ENCODE measurements around the gene FDXR. TPM values are rescaled to one million over a fixed set of nuclear protein-coding genes. Genes with fewer than 3 reads are reported as not detected.

The FDXR gene
- total RNA-seq, 2 experiments from 2014 or later: 13.3 to 14.6 TPM

DNA sequence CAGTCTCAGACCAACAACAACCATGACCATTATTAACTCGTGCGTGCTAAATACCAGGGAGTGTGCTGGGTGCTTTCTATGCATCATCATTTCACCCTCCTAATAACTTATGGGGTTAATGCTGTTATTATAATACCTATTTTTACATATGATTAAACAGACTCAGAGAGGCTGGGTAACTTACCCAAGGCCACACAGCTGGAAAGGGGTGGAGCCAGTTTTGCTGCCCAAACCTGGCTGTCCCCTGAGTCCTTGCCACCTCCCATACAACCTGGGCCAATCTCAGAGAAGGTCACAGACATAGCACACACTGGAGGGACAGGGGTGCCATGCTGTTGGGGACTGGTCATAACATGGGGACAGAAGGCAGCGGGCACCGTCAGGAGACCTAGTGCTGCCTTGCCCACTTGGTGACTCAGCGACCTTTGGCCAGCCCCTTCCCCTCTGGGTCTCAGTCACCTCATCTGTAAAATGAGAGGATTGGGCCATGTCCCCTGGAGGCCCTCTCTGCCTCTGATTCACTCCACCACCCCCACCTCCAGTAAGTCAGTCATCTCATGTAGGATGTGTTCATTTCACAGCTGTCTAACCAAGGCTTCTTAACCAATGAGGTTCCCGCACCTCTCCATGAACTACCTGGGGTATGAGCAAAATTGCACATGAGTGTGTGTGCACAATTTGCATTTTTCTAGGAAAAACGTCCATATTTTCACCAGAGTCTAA lies 32.1 kb upstream of the FDXR start:
- Mint-ChIP-seq H3K4me3 (no peak overlapping the region), H3K27me3 (peaks cover 18% of the 10 kb centered on the region), H3K36me3 (no peaks in the 10 kb centered on the region), H3K27ac (no peak overlapping the region), H3K9me3 (no peaks in the 10 kb centered on the region), H3K4me1 (peaks cover 5% of the 10 kb centered on the region)
- no peak for DNase-seq

DNA sequence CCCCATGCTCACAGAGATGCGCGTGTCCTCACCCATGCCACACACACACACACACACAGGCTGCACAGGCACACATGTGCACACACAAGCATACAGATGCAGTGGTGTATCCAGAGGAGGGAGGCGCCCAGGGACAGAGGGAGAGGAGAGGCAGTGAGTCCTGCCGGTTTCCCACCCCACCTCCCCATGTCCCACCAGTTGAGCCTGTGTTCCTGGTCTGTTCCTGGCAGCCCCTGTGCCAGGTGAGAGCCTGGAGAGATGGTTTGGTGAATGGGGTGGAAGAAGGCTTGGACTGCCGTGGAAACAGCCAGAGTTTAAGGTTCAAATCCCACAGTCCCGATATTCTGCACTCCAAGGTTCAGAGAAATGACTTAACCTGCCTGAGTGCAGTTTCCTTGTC lies 30.9 kb upstream of the FDXR start:
- no peaks in the 10 kb centered on the region for H3K36me3 Mint-ChIP-seq
- no peak overlapping the region for H3K27ac Mint-ChIP-seq
- H3K4me3 Mint-ChIP-seq: no peak overlapping the region
- no peak for DNase-seq
- H3K4me1 Mint-ChIP-seq: peaks cover 5% of the 10 kb centered on the region
- H3K9me3 Mint-ChIP-seq: no peaks in the 10 kb centered on the region
- peaks cover 18% of the 10 kb centered on the region for H3K27me3 Mint-ChIP-seq

DNA sequence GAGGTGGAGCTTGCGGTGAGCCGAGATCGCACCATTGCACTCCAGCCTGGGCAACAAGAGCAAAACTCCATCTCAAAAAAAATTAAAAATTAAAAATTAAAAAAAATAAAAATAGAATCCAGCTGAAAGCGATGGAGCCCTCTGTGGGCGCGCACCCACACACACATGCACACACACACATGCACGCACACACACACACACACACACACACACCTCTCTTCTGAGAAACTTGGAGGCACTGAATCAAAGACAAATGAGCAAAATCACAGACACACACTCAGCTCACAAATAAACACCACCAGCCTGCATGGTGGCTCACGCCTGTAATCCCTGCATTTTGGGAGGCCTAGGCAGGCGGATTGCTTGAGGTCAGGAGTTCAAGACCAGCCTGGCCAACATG lies 30.2 kb upstream of the FDXR start:
- no peak for DNase-seq
- no peak overlapping the region for H3K4me3 Mint-ChIP-seq
- H3K27ac Mint-ChIP-seq: no peak overlapping the region
- H3K36me3 Mint-ChIP-seq: no peaks in the 10 kb centered on the region
- H3K4me1 Mint-ChIP-seq: peaks cover 5% of the 10 kb centered on the region
- H3K9me3 Mint-ChIP-seq: no peaks in the 10 kb centered on the region
- peaks cover 18% of the 10 kb centered on the region for H3K27me3 Mint-ChIP-seq

DNA sequence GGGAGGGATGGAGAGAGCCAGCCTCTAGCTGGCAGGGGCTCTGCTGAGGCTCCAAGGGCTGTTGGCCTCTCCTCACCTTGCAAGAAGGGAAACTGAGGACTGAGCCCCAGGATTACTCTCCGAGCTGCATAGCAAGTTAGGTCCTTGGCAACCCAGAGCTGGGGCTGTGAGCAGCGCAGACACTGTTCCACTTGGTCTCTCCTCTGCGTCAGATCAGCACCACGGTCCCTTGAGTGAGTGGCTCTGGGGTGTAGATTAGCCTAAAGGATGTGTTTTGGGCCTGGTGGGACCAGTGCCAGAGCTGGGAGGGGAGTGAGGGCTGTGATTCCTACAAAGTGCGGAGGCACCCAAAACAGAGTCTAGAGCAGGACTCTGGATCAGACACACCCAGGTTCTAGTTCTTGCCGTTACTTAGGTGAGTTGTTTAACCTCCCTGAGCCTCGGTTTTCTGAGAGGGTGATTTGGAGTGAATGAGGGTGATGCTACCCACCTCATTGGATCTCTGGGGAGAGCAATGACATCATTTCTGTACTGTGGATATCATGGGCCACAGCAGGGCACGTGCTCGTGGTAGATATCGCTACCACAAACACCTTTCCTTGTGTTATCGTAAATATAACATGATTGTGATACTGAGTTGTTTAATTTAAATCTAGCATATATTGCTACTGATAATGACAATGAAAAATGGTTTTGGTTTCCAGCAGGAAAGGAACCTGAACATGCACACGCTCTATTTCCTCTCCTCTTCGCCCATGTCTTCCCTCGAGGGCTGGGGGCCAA lies 28.8 kb upstream of the FDXR start:
- H3K4me3 Mint-ChIP-seq: no peak overlapping the region

DNA sequence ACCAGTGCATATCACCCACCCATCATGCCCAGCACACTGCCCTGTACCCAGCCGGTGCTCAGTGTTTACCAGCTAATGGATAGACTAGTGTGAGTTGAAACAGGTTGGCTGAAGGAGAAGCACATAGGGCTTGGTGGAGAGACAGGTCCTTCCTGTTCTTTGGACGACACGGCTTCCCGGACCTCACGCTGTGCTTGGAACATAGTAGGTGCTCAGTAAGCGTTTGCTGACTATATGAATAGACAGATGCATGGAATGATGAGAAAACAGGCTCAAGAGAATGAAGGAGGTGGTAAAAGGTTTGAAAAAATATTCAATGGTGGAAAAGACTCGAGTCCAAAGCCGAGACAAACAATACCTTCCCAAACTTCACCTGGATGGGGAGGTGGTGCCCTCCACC lies 27.4 kb upstream of the FDXR start:
- DNase-seq: no peak
- Mint-ChIP-seq H3K4me3 (no peak overlapping the region), H3K4me1 (peaks cover 3% of the 10 kb centered on the region), H3K36me3 (no peaks in the 10 kb centered on the region), H3K27me3 (peaks cover 30% of the 10 kb centered on the region), H3K27ac (no peak overlapping the region), H3K9me3 (no peaks in the 10 kb centered on the region)

More for the DNA sequence above, 28.8 kb upstream of the FDXR start:
- no peaks in the 10 kb centered on the region for H3K9me3 Mint-ChIP-seq
- no peaks in the 10 kb centered on the region for H3K36me3 Mint-ChIP-seq
- H3K4me1 Mint-ChIP-seq: peaks cover 5% of the 10 kb centered on the region
- DNase-seq: no peak
- peaks cover 18% of the 10 kb centered on the region for H3K27me3 Mint-ChIP-seq
- H3K27ac Mint-ChIP-seq: no peak overlapping the region

DNA sequence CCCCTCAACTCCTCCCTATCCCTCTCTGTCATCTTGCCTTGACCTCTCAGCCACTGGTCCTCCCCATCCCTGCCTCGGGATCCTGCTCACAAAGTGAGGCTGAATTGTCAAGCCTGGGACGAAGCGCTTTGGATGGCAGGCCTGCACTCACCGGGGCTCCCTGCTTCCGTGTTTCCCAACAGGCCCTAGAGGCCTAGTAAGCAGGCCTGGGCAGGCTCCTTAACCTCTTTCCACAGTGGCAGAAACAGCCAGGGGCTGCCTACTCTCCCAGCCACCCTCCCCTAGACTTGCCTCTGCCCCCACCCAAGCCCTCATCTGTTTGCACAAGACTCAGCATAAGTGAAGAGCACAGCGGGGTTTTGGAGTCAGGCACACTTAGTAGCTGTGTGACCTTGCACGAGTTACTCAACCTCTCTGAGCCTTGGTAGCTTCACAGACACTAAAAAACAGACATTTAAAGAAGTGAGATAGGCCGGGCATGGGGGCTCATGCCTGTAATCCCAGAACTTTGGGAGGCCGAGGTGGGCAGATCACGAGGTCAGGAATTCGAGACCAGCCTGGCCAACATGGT lies 25.7 kb upstream of the FDXR start:
- no peak overlapping the region for H3K27ac Mint-ChIP-seq
- H3K36me3 Mint-ChIP-seq: no peaks in the 10 kb centered on the region
- no peaks in the 10 kb centered on the region for H3K9me3 Mint-ChIP-seq

DNA sequence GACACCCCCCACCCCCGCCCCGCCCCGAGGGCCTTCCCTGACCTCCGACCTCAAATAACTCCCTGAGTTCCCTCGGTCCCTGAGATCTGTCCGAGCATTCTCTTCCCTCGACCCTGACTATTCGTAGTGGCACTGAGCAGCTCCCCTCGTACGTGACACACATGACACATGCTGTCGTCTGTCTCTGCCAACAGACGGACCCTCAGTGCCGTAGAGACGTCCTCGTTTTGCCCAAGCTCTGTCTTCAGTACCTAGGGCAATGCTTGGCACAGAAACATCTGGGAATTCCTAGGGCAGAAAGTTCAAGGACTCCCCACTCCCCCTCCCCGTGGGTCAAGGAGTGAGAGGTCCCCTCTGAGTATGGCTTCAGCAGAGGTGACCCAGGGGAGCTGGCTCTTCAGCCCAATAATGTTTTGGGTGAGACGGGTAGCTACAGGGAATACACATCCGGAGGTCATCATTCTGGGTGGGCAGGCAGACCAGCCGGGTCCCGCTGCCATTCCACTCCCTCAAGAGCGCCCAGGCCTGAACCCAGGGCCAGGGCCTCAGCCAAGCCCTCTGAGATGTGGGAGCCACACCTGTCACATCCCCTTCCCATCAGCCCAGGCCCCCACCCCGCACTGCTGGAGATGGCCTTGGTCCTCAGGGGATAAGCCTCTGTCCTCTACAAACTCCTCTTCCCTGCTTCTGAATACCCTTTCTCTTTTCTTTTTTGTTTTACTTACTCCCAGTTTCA lies 21.3 kb upstream of the FDXR start:
- H3K36me3 Mint-ChIP-seq: no peaks in the 10 kb centered on the region
- peaks cover 2% of the 10 kb centered on the region for H3K4me1 Mint-ChIP-seq
- no peak for DNase-seq
- H3K27me3 Mint-ChIP-seq: peaks cover 54% of the 10 kb centered on the region
- peak overlapping the region; percentile 48 for H3K4me3 Mint-ChIP-seq
- H3K27ac Mint-ChIP-seq: no peak overlapping the region
- H3K9me3 Mint-ChIP-seq: no peaks in the 10 kb centered on the region

More for the DNA sequence above, 25.7 kb upstream of the FDXR start:
- H3K4me1 Mint-ChIP-seq: peaks cover 2% of the 10 kb centered on the region
- H3K4me3 Mint-ChIP-seq: no peak overlapping the region
- no peak for DNase-seq
- H3K27me3 Mint-ChIP-seq: peaks cover 40% of the 10 kb centered on the region

DNA sequence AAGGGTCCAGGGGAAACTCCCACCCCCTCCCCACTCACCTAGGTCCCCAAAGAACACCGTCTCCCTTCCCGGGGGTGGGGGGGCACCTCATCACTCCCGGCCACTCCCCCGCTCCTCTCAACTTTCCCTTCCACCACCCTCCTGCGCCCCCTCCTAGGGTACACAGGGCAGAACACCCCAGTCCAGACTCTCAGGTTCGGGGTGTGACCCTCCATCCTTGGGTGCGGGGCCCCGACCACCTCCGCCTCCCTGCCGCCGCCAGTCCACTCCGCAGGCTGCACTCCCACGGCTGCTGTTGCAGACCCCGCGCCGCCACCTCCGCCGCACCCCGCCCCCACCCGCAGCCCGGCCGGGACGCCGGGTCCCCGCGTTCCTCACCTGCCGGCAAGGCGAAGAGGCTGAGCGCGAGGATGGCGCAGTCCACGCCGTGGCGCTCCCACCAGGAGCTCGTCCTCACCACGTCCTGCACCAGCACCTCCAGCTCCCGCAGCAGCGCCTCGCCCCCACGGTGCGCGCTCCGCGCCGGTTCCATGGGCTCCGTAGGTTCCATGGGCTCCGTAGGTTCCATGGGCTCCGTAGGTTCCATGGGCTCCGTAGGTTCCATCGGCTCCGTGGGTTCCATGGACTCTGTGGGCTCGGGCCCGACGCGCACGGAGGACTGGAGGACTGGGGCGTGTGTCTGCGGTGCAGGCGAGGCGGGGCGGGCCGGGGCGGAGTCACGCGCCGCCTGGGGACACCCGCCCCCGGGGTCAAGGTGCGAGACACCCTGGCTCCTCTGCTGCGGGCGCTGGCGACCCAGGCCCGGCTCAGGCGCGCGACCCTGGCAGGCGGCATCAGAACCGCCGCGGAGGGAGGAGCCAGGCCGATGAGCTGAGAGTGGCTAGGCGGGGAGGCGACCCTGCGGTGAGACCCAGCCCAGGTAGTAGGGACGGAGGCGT lies 20.4 kb upstream of the FDXR start, which contains the start of gene FADS6:
FADS6 (minus strand) TSS at position 660 of the 938 bp plus-strand sequence; CDS start at position 622, 38 bp downstream.
- Mint-ChIP-seq H3K36me3 (no peaks in the 10 kb centered on the region), H3K4me1 (peaks cover 2% of the 10 kb centered on the region), H3K27ac (no peak within 1 kb of the TSS), H3K4me3 (peak within 1 kb of the TSS; percentile 48), H3K9me3 (no peaks in the 10 kb centered on the region), H3K27me3 (peaks cover 54% of the 10 kb centered on the region)
- DNase-seq: peak; percentile 15

DNA sequence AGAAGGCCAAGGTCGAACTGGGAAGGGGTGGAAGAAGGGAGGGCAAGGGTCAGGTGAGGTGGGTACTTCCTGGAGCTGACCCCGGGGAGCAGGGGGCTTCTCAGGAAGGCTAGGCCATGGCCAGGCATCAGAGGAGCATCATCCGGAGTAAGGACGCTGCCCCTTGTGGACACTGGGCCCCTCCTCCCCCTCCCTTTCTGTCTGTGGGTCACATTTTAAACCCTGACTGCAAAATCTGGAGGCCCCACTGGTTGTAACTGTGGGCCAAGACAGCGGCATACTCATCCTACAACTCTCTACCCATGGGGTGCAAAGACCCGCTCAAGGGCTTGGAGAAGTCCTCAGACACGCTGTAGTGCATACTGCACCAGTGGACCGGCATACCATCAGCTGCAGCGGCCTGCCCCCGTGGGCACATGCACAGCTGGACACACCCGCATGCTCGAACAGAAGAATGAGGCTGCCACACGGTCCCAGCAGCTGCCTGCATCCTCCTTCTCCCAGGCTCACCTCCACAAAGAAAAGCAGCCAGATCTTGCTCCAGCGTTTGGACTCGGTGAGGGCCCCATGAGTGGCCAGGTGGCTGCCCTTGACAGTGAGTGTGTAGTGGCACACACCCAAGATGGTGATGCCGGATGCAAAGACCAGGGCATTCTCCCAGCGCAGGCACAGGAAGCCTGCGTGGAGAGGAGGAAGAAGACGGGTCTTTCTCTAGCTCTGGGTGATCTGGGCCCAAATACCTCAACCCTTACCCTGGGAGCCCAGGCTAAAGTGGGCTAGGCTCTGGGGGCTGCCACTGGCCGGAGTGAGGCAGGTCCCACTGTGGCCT lies 19.4 kb upstream of the FDXR start:
- peaks cover 56% of the 10 kb centered on the region for H3K27me3 Mint-ChIP-seq

DNA sequence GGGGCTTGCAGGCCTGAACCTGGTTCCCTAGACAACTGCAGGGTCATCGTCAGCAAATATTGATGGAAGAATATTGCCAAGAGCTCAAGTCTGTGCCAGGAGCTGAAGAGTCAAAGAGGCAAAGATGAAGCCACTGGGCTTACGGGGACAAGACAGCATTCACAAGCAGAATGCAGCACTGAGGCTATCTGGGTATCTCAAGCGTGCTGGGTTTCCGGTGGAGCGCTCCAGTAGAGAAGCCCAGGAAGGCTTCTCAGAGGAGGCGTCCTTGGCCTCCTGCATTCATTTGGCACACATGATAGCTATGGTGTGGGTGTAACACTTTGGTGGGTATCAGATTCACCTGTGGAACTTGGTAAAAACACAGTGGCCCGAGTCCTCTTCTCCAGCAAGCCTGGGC lies 17.8 kb upstream of the FDXR start:
- peaks cover 51% of the 10 kb centered on the region for H3K27me3 Mint-ChIP-seq
- no peak for DNase-seq
- H3K27ac Mint-ChIP-seq: no peak overlapping the region
- H3K9me3 Mint-ChIP-seq: no peaks in the 10 kb centered on the region
- peaks cover 2% of the 10 kb centered on the region for H3K4me1 Mint-ChIP-seq
- no peaks in the 10 kb centered on the region for H3K36me3 Mint-ChIP-seq
- no peak overlapping the region for H3K4me3 Mint-ChIP-seq

More for the DNA sequence above, 19.4 kb upstream of the FDXR start:
- Mint-ChIP-seq H3K9me3 (no peaks in the 10 kb centered on the region), H3K4me3 (no peak overlapping the region), H3K4me1 (peaks cover 2% of the 10 kb centered on the region), H3K27ac (no peak overlapping the region), H3K36me3 (no peaks in the 10 kb centered on the region)
- DNase-seq: no peak

DNA sequence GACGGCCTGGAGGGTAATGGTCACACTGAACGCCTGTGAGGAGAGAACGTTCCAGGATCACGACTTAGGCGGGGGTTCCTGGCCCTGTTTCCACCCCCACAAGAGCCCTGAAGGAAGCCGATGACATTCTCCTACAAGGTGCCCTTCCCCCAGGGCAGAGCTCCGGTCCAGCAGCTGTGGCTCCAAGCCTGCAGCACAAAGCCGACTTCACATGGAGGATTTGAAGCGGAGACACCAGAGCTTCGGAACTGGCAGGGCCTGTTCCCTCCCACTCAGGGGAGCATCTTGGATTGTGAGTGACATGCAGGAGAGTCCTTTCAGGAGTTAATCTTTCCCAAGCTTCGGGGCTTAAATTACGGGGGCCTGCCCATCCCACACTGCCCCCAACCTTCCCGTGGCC lies 15.7 kb upstream of the FDXR start:
- H3K4me1 Mint-ChIP-seq: no peaks in the 10 kb centered on the region
- H3K27ac Mint-ChIP-seq: no peak overlapping the region
- DNase-seq: no peak
- H3K36me3 Mint-ChIP-seq: no peaks in the 10 kb centered on the region
- H3K4me3 Mint-ChIP-seq: no peak overlapping the region
- H3K9me3 Mint-ChIP-seq: no peaks in the 10 kb centered on the region
- peaks cover 35% of the 10 kb centered on the region for H3K27me3 Mint-ChIP-seq

DNA sequence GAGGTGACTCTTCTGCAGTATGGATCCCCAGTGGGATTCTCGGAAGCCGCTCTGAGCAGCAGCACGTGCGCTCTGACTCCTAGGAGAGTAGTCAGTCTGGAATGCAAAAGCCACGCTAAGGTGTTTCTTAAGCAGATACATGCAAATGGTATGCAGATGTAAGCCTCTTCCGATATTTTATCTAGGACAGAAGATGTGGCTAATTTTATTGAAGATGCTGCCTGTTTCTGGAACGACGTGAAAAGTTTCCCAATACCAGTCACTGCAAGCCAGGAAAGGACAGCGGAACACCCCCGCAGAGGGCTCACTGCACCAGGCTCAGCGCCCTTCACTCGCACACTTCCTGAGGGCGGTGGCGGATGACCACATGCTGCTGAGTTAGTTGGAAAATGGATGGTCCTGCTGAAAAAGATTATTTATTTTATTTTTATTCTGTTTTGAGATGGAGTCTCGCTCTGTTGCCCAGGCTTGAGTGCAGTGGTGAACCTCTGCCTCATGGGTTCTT lies 10.5 kb upstream of the FDXR start:
- H3K27me3 Mint-ChIP-seq: peaks cover 15% of the 10 kb centered on the region
- H3K27ac Mint-ChIP-seq: no peak overlapping the region
- H3K4me3 Mint-ChIP-seq: no peak overlapping the region
- DNase-seq: no peak
- no peaks in the 10 kb centered on the region for H3K9me3 Mint-ChIP-seq
- no peaks in the 10 kb centered on the region for H3K36me3 Mint-ChIP-seq
- H3K4me1 Mint-ChIP-seq: no peaks in the 10 kb centered on the region

DNA sequence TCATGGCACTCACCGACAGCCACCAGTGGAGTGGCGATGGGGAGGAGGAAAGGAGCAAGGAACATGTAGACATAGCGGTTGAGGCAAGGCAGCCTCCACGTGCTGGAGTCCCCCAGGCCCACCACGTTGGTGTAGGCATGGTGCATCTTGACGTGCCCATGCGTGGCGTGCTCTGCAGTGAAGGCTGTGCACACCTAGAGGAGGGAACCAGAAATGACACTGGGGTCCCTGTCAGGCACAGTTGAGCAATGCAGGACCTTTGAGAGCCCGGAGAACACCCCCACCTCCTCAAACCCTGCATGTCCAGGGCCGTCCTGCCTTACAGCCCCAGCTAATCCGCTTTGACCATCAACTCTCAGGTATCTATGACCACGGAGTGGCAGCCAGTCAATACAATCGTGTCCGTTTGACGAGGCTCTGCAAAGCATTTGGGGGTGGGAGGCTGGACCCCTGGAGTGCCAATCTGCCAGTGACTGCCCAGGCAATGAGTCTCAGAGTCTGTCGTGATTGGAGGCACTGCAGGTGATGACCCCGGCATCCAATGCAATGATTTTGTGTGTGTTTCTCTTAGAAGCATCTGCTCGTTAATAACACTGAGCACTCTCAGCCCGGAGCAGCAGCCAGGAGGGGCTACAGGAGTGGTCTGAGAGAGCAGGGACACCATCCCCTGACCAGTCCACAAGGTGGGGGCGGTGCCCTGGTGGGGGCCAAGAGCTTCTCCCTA lies 9.9 kb upstream of the FDXR start:
- Mint-ChIP-seq H3K36me3 (no peaks in the 10 kb centered on the region), H3K27ac (no peak overlapping the region), H3K4me3 (no peak overlapping the region), H3K9me3 (no peaks in the 10 kb centered on the region), H3K27me3 (peaks cover 15% of the 10 kb centered on the region), H3K4me1 (no peaks in the 10 kb centered on the region)
- DNase-seq: no peak
